Loucy (cell line): ENCODE measurements around the gene MRPS23.
A peak's percentile ranks its signal among the peaks of the same experiment; 100 is the strongest.

Experiments
- H2AFZ ChIP-seq: fragments of 200-600 bp; sonication (generic); 2 replicates; pipeline ENCODE4 v1.6.0; 2016; ENCODE audit warnings: antibody characterized with exemption, mild to moderate bottlenecking, low read length, moderate library complexity
- H3F3A ChIP-seq: fragments of 200-600 bp; 2 replicates; pipeline ENCODE4 v1.6.0; 2016; ENCODE audit warnings: antibody characterized with exemption, low read depth, mild to moderate bottlenecking
- H3K27me3 ChIP-seq: fragments of 200-600 bp; sonication (generic); 2 replicates; pipeline ENCODE4 v1.6.1; 2014; ENCODE audit warnings: low read length, mild to moderate bottlenecking; ENCODE audit not compliant: insufficient read depth, poor library complexity, severe bottlenecking
- H3K36me3 ChIP-seq: fragments of 200-600 bp; sonication (generic); 2 replicates; pipeline ENCODE4 v1.6.1; 2016; ENCODE audit warnings: low read length; ENCODE audit not compliant: insufficient read depth
- H3K4me1 ChIP-seq: fragments of 200-600 bp; sonication (generic); 2 replicates; pipeline ENCODE4 v1.5.1; 2014; ENCODE audit warnings: low read length, mild to moderate bottlenecking; ENCODE audit not compliant: insufficient read depth, poor library complexity, severe bottlenecking
- H3K4me2 ChIP-seq: fragments of 200-600 bp; sonication (generic); 2 replicates; pipeline ENCODE4 v1.6.0; 2014; ENCODE audit warnings: antibody characterized with exemption, low read length, low read depth, mild to moderate bottlenecking; ENCODE audit not compliant: poor library complexity, severe bottlenecking
- H3K4me3 ChIP-seq: fragments of 200-600 bp; sonication (generic); 2 replicates; pipeline ENCODE4 v1.5.1; 2014; ENCODE audit warnings: low read length, mild to moderate bottlenecking, mixed read lengths; ENCODE audit not compliant: poor library complexity, severe bottlenecking
- H3K79me2 ChIP-seq: fragments of 200-600 bp; sonication (generic); 2 replicates; pipeline ENCODE4 v1.6.1; 2014; ENCODE audit warnings: low read length; ENCODE audit not compliant: insufficient read depth
- H3K9ac ChIP-seq: fragments of 200-600 bp; sonication (generic); 2 replicates; pipeline ENCODE4 v1.6.0; 2014; ENCODE audit warnings: mild to moderate bottlenecking, low read depth, low read length, moderate library complexity; ENCODE audit not compliant: poor library complexity, severe bottlenecking
- H3K9me2 ChIP-seq: fragments of 200-600 bp; sonication (generic); replicated peaks from 2 replicates; pipeline ENCODE4 v1.6.1; 2016; ENCODE audit warnings: low read depth, low read length, mixed read lengths
- H3K9me3 ChIP-seq: fragments of 200-600 bp; sonication (generic); 2 replicates; pipeline ENCODE4 v1.6.1; 2014; ENCODE audit warnings: mild to moderate bottlenecking, antibody characterized with exemption, low read length, low read depth; ENCODE audit not compliant: insufficient read depth
- H4K20me1 ChIP-seq: fragments of 200-600 bp; sonication (generic); 2 replicates; pipeline ENCODE4 v1.6.0; 2014; ENCODE audit warnings: antibody characterized with exemption, low read length, mild to moderate bottlenecking; ENCODE audit not compliant: insufficient read depth, poor library complexity, severe bottlenecking
- CTCF ChIP-seq: fragments of 200-600 bp; sonication (generic); conservative IDR thresholded peaks from 2 replicates; pipeline ENCODE4 v1.5.1; 2014; ENCODE audit warnings: mild to moderate bottlenecking, antibody characterized with exemption, low read length
- EZH2phosphoT487 ChIP-seq: fragments of 200-600 bp; IDR thresholded peaks from 2 replicates; pipeline ENCODE4 v1.6.1; 2018; ENCODE audit warnings: antibody characterized with exemption, mild to moderate bottlenecking, moderate library complexity, borderline replicate concordance

The MRPS23 gene

GRCh38 chr17:57868007-57868909 lies 18.4 kb upstream of the MRPS23 start:
- Histone ChIP-seq H3K9ac (peak overlapping the region; percentile 71), H3K36me3 (no peaks in the 10 kb centered on the region), H3F3A (no peaks in the 10 kb centered on the region), H3K4me2 (peak overlapping the region; percentile 62), H4K20me1 (no peaks in the 10 kb centered on the region), H2AFZ (no peak overlapping the region), H3K4me1 (peaks cover 51% of the 10 kb centered on the region), H3K4me3 (peak overlapping the region; percentile 41), H3K9me3 (no peaks in the 10 kb centered on the region), H3K9me2 (no peaks in the 10 kb centered on the region), H3K79me2 (no peaks in the 10 kb centered on the region), H3K27me3 (no peaks in the 10 kb centered on the region)
- no peak for TF ChIP-seq EZH2phosphoT487
- TF ChIP-seq CTCF: peak; percentile 54

- peaks cover 42% of the 10 kb centered on the region for H3K4me1 ChIP-seq
- no peaks in the 10 kb centered on the region for H3K79me2 ChIP-seq
- peak overlapping the region; percentile 71 for H3K9ac ChIP-seq
These were observed 17.3 kb upstream of the MRPS23 start for GRCh38 chr17:57867126-57867525.

GRCh38 chr17:57866723-57867122 lies 16.9 kb upstream of the MRPS23 start:
- Histone ChIP-seq H2AFZ (no peak overlapping the region), H3K4me1 (peaks cover 39% of the 10 kb centered on the region), H3K9ac (peak overlapping the region; percentile 71), H3K27me3 (no peaks in the 10 kb centered on the region), H3K9me3 (no peaks in the 10 kb centered on the region), H3K79me2 (no peaks in the 10 kb centered on the region), H4K20me1 (no peaks in the 10 kb centered on the region), H3K4me3 (no peak overlapping the region), H3K9me2 (no peaks in the 10 kb centered on the region), H3K36me3 (no peaks in the 10 kb centered on the region), H3F3A (no peaks in the 10 kb centered on the region), H3K4me2 (no peak overlapping the region)
- TF ChIP-seq CTCF: no peak
- no peak for TF ChIP-seq EZH2phosphoT487

More at GRCh38 chr17:57867126-57867525, 17.3 kb upstream of the MRPS23 start:
- H3K9me3 ChIP-seq: no peaks in the 10 kb centered on the region
- TF ChIP-seq EZH2phosphoT487 (no peak), CTCF (no peak)
- H2AFZ ChIP-seq: no peak overlapping the region
- H3K4me2 ChIP-seq: peak overlapping the region; percentile 62
- H3K36me3 ChIP-seq: no peaks in the 10 kb centered on the region
- no peaks in the 10 kb centered on the region for H4K20me1 ChIP-seq
- no peaks in the 10 kb centered on the region for H3F3A ChIP-seq
- H3K9me2 ChIP-seq: no peaks in the 10 kb centered on the region
- H3K27me3 ChIP-seq: no peaks in the 10 kb centered on the region
- H3K4me3 ChIP-seq: no peak overlapping the region
